ENCODE data around the gene RHCE. TPM values are rescaled to one million over a fixed set of nuclear protein-coding genes. Genes with fewer than 3 reads are reported as not detected.

RHCE gene
- total and polyA plus RNA-seq, 9 of the 15 experiments (the other 6 are each of a cell fraction or from before 2014, with no cell fraction given) = 5.4 to 31.5 (median 12.6) TPM

DNA sequence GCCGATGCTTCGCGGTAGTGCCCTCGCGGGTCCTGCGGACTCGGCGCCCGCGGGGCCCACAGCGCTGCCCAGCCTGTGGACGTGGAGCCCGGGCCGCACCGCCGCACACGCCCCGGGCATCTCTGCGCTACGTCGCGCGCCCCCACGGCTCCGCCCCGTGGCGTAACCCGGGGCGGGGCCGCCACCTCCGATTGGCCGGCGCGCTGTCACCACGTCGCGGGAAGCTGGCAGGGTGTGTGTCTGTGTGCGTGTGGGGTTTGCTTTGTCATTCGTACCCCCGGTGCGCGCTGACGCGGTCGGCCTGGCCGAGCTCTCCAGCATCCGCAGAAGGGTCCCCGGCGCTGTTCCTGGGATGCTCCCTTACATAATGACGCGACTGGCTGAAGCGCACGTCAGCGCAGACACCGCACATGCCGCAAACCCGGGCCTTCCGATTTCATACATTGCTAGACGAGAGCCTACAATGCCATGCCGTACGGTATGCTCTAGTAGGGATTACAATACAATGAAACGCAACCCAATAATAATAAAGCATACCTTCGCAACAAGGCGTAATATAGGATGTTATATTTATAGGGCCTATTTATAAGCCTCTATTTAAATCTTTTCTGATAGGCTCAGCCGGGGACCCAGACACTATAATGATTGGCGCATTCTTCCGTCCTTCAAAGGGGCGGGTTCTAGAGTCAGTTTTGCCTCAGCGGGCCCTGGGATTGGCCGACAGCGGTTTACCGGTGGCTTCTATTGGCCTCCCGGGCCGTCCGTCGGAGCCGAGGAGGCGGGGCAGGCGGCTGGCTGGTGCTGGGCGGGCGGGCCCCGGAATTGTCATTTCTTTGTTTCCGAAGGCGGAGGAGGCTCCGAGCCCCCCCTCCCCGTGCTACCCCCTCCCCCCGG lies 9.7 kb upstream of the RHCE start, which contains the start of gene MACO1 (continued):
- TF ChIP-seq, protein P1, sequence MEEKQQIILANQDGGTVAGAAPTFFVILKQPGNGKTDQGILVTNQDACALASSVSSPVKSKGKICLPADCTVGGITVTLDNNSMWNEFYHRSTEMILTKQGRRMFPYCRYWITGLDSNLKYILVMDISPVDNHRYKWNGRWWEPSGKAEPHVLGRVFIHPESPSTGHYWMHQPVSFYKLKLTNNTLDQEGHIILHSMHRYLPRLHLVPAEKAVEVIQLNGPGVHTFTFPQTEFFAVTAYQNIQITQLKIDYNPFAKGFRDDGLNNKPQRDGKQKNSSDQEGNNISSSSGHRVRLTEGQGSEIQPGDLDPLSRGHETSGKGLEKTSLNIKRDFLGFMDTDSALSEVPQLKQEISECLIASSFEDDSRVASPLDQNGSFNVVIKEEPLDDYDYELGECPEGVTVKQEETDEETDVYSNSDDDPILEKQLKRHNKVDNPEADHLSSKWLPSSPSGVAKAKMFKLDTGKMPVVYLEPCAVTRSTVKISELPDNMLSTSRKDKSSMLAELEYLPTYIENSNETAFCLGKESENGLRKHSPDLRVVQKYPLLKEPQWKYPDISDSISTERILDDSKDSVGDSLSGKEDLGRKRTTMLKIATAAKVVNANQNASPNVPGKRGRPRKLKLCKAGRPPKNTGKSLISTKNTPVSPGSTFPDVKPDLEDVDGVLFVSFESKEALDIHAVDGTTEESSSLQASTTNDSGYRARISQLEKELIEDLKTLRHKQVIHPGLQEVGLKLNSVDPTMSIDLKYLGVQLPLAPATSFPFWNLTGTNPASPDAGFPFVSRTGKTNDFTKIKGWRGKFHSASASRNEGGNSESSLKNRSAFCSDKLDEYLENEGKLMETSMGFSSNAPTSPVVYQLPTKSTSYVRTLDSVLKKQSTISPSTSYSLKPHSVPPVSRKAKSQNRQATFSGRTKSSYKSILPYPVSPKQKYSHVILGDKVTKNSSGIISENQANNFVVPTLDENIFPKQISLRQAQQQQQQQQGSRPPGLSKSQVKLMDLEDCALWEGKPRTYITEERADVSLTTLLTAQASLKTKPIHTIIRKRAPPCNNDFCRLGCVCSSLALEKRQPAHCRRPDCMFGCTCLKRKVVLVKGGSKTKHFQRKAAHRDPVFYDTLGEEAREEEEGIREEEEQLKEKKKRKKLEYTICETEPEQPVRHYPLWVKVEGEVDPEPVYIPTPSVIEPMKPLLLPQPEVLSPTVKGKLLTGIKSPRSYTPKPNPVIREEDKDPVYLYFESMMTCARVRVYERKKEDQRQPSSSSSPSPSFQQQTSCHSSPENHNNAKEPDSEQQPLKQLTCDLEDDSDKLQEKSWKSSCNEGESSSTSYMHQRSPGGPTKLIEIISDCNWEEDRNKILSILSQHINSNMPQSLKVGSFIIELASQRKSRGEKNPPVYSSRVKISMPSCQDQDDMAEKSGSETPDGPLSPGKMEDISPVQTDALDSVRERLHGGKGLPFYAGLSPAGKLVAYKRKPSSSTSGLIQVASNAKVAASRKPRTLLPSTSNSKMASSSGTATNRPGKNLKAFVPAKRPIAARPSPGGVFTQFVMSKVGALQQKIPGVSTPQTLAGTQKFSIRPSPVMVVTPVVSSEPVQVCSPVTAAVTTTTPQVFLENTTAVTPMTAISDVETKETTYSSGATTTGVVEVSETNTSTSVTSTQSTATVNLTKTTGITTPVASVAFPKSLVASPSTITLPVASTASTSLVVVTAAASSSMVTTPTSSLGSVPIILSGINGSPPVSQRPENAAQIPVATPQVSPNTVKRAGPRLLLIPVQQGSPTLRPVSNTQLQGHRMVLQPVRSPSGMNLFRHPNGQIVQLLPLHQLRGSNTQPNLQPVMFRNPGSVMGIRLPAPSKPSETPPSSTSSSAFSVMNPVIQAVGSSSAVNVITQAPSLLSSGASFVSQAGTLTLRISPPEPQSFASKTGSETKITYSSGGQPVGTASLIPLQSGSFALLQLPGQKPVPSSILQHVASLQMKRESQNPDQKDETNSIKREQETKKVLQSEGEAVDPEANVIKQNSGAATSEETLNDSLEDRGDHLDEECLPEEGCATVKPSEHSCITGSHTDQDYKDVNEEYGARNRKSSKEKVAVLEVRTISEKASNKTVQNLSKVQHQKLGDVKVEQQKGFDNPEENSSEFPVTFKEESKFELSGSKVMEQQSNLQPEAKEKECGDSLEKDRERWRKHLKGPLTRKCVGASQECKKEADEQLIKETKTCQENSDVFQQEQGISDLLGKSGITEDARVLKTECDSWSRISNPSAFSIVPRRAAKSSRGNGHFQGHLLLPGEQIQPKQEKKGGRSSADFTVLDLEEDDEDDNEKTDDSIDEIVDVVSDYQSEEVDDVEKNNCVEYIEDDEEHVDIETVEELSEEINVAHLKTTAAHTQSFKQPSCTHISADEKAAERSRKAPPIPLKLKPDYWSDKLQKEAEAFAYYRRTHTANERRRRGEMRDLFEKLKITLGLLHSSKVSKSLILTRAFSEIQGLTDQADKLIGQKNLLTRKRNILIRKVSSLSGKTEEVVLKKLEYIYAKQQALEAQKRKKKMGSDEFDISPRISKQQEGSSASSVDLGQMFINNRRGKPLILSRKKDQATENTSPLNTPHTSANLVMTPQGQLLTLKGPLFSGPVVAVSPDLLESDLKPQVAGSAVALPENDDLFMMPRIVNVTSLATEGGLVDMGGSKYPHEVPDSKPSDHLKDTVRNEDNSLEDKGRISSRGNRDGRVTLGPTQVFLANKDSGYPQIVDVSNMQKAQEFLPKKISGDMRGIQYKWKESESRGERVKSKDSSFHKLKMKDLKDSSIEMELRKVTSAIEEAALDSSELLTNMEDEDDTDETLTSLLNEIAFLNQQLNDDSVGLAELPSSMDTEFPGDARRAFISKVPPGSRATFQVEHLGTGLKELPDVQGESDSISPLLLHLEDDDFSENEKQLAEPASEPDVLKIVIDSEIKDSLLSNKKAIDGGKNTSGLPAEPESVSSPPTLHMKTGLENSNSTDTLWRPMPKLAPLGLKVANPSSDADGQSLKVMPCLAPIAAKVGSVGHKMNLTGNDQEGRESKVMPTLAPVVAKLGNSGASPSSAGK (IDR thresholded peaks at IDR 0.05) = peak; percentile 67; the same call in 1 of the 2 replicates
- TF ChIP-seq ZNF589 (CRISPR knock-in tag; IDR thresholded peaks at IDR 0.05; ENCODE audit: low read depth) (no peak), PRDM10 (IDR thresholded peaks at IDR 0.05; ENCODE audit: partially characterized antibody) (peak; percentile 45), TBL1XR1 (IDR thresholded peaks at IDR 0.05; ENCODE audit: low read length in 2 of 2) (peak; percentile 20 to 35; a peak in 1 of 4 replicates), MBD1 (CRISPR knock-in tag; IDR thresholded peaks at IDR 0.05) (no peak), TCF7L2 (IDR thresholded peaks at IDR 0.05; ENCODE audit: low read depth, low read length) (no peak)

All from K562 (cell line).